K562 (cell line): ENCODE measurements around the gene CSK. TPM values are rescaled to one million over a fixed set of nuclear protein-coding genes. Genes with fewer than 3 reads are reported as not detected.

ENCODE experiments used
- EHMT2 ChIP-seq: fragments of 450-650 bp; IDR thresholded peaks from 2 replicates; pipeline ENCODE4 v1.6.1; 2018; ENCODE audit warnings: antibody characterized with exemption
- HNRNPH1 ChIP-seq: fragments of 200-400 bp; formaldehyde crosslinking; optimal IDR thresholded peaks from 2 replicates; pipeline ENCODE3; 2017; ENCODE audit warnings: low read depth, mild to moderate bottlenecking, low read length, moderate library complexity
- L3MBTL2 ChIP-seq: fragments of 450-650 bp; IDR thresholded peaks from 2 replicates; pipeline ENCODE4 v1.6.1; 2016; ENCODE audit warnings: mild to moderate bottlenecking, moderate library complexity
- MAX ChIP-seq: sonication (generic); formaldehyde crosslinking; IDR thresholded peaks from 2 replicates; pipeline ENCODE4 v1.9.0; 2022; ENCODE audit warnings: mild to moderate bottlenecking, missing genetic modification reagents
- MECOM ChIP-seq: fragments of 250-450 bp; sonication (Bioruptor Pico); IDR thresholded peaks from 2 replicates; pipeline ENCODE4 v1.8.0; 2022; ENCODE audit warnings: inconsistent platforms
- PTTG1 ChIP-seq: fragments of 450-650 bp; IDR thresholded peaks from 2 replicates; pipeline ENCODE4 v1.6.1; 2016; ENCODE audit warnings: low read depth, mild to moderate bottlenecking, missing genetic modification characterization, missing compliant biosample characterization
- SMC3 ChIP-seq: conservative IDR thresholded peaks from 2 replicates; pipeline ENCODE4 v1.6.1; 2011; ENCODE audit warnings: low read depth, low read length, improper control_type of control experiment; ENCODE audit not compliant: insufficient read depth
- STAG1 ChIP-seq: sonication (generic); formaldehyde crosslinking; IDR thresholded peaks from 2 replicates; pipeline ENCODE4 v1.5.0; 2020; ENCODE audit warnings: missing genetic modification reagents, borderline replicate concordance
- TFE3 ChIP-seq: fragments of 450-650 bp; formaldehyde crosslinking; IDR thresholded peaks from 2 replicates; pipeline ENCODE4 v1.4.0; 2020; ENCODE audit warnings: mild to moderate bottlenecking, mixed read lengths
- XRCC5 ChIP-seq: fragments of 200-400 bp; formaldehyde crosslinking; IDR thresholded peaks from 2 replicates; pipeline ENCODE4 v1.6.1; 2017; ENCODE audit warnings: low read depth, mild to moderate bottlenecking, low read length
- ZFPM2 ChIP-seq: fragments of 250-450 bp; sonication (Bioruptor Pico); IDR thresholded peaks from 2 replicates; pipeline ENCODE4 v1.5.1; 2022; ENCODE audit warnings: mild to moderate bottlenecking
- ZNF143 ChIP-seq: sonication (generic); formaldehyde crosslinking; IDR thresholded peaks from 2 replicates; pipeline ENCODE4 v1.9.0; 2022; ENCODE audit warnings: mild to moderate bottlenecking, missing genetic modification reagents
- ZNF3 ChIP-seq: fragments of 250-450 bp; sonication (Bioruptor Pico); IDR thresholded peaks from 2 replicates; pipeline ENCODE4 v1.5.0; 2021; ENCODE audit warnings: mild to moderate bottlenecking, moderate library complexity
- ZNF586 ChIP-seq: fragments of 450-650 bp; formaldehyde crosslinking; conservative IDR thresholded peaks from 2 replicates; pipeline ENCODE4 v1.4.0; 2020; ENCODE audit warnings: mild to moderate bottlenecking, moderate library complexity
- polyA plus RNA-seq, 8 experiments: library from polyadenylated mRNA; depleted of rRNA in 4 of 8; stranded (reverse) in 5 of 8; unstranded in 3 of 8; fragments of >200 nt; fragmentation: Nextera tagmentation in 2 of 8; fragmentation: Illumina TruSeq in 1 of 8; extraction: Ambion mirVana in 2 of 8; extraction: Trizol in 1 of 8; gene quantifications; 2 replicates each; pipeline versions ENCODE4 v1.2.1 to v1.2.3, GENCODE V29; 2011 to 2014; ENCODE audit warnings: inconsistent platforms in 1 of 8, missing spikeins in 1 of 8
- total RNA-seq, 7 experiments: library from RNA; depleted of rRNA in 6 of 7; stranded (reverse); fragments of >200 nt in 6 of 7; fragmentation: Illumina TruSeq in 2 of 7; extraction: Trizol in 2 of 7; gene quantifications; 2 replicates each; pipeline versions ENCODE4 v1.2.1 to v1.2.3, GENCODE V29; 2011 to 2021; ENCODE audit warnings: low replicate concordance in 1 of 7
- TF ChIP-seq, protein P1 (sequence below), 2 experiments: fragments of 450-650 bp; formaldehyde crosslinking in 1 of 2; IDR thresholded peaks; 2 replicates each; pipeline versions ENCODE4 v1.4.0 to v1.6.1; 2014 to 2020; ENCODE audit warnings: mild to moderate bottlenecking in 2 of 2, borderline replicate concordance in 1 of 2, low read depth in 1 of 2
- TF ChIP-seq, protein P2 (sequence below), 3 experiments: IDR thresholded peaks in 2 of 3; conservative IDR thresholded peaks in 1 of 3; 2 replicates each; pipeline ENCODE4 v1.5.1; 2011 to 2012; ENCODE audit warnings: low read length in 3 of 3, mild to moderate bottlenecking in 3 of 3, control low read depth in 2 of 3, improper control_type of control experiment in 1 of 3, inconsistent platforms in 1 of 3, low read depth in 1 of 3, mixed read lengths in 1 of 3, moderate library complexity in 1 of 3; ENCODE audit not compliant: insufficient read depth in 2 of 3

Gene CSK
- total and polyA plus RNA-seq, 9 of the 15 experiments (the other 6 are each of a cell fraction or from before 2014, with no cell fraction given), result 1.5 to 112 (median 22.5) TPM

GRCh38 chr15:74768771-74769342 lies 13.0 kb upstream of the CSK start (continued):
- TF ChIP-seq, protein P1, sequence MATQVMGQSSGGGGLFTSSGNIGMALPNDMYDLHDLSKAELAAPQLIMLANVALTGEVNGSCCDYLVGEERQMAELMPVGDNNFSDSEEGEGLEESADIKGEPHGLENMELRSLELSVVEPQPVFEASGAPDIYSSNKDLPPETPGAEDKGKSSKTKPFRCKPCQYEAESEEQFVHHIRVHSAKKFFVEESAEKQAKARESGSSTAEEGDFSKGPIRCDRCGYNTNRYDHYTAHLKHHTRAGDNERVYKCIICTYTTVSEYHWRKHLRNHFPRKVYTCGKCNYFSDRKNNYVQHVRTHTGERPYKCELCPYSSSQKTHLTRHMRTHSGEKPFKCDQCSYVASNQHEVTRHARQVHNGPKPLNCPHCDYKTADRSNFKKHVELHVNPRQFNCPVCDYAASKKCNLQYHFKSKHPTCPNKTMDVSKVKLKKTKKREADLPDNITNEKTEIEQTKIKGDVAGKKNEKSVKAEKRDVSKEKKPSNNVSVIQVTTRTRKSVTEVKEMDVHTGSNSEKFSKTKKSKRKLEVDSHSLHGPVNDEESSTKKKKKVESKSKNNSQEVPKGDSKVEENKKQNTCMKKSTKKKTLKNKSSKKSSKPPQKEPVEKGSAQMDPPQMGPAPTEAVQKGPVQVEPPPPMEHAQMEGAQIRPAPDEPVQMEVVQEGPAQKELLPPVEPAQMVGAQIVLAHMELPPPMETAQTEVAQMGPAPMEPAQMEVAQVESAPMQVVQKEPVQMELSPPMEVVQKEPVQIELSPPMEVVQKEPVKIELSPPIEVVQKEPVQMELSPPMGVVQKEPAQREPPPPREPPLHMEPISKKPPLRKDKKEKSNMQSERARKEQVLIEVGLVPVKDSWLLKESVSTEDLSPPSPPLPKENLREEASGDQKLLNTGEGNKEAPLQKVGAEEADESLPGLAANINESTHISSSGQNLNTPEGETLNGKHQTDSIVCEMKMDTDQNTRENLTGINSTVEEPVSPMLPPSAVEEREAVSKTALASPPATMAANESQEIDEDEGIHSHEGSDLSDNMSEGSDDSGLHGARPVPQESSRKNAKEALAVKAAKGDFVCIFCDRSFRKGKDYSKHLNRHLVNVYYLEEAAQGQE (IDR thresholded peaks at IDR 0.05; ENCODE audit: borderline replicate concordance), result peak; percentile 85
- TF ChIP-seq, protein P1 (CRISPR knock-in tag; IDR thresholded peaks at IDR 0.05; ENCODE audit: low read depth), result no peak
- TF ChIP-seq TFE3 (CRISPR knock-in tag), result no peak
- no peak for TF ChIP-seq ZNF3
- 0 out of 2 replicates have a peak, but pooled peaks have one; percentile 19 for TF ChIP-seq MAX (CRISPR knock-in tag)
- TF ChIP-seq, protein P2, sequence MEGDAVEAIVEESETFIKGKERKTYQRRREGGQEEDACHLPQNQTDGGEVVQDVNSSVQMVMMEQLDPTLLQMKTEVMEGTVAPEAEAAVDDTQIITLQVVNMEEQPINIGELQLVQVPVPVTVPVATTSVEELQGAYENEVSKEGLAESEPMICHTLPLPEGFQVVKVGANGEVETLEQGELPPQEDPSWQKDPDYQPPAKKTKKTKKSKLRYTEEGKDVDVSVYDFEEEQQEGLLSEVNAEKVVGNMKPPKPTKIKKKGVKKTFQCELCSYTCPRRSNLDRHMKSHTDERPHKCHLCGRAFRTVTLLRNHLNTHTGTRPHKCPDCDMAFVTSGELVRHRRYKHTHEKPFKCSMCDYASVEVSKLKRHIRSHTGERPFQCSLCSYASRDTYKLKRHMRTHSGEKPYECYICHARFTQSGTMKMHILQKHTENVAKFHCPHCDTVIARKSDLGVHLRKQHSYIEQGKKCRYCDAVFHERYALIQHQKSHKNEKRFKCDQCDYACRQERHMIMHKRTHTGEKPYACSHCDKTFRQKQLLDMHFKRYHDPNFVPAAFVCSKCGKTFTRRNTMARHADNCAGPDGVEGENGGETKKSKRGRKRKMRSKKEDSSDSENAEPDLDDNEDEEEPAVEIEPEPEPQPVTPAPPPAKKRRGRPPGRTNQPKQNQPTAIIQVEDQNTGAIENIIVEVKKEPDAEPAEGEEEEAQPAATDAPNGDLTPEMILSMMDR (IDR thresholded peaks at IDR 0.05 in 2 of 3, conservative IDR thresholded peaks at IDR 0.05 in 1 of 3; ENCODE audit: insufficient read depth in 2 of 3, low read depth in 1 of 3, low read length in 3 of 3), result peak; percentile 84 to 85 (median 84)
- TF ChIP-seq L3MBTL2, result 0 out of 2 replicates have a peak, but pooled peaks have one; percentile 21
- no peak for TF ChIP-seq EHMT2
- TF ChIP-seq PTTG1 (tag), result no peak
- TF ChIP-seq STAG1 (CRISPR knock-in tag), result peak; percentile 91
- TF ChIP-seq MECOM, result no peak
- TF ChIP-seq ZNF586, result no peak
- TF ChIP-seq XRCC5, result 0 out of 2 replicates have a peak, but pooled peaks have one; percentile 73
- TF ChIP-seq ZFPM2 (CRISPR knock-in tag), result no peak
- TF ChIP-seq HNRNPH1, result no peak
- peak; percentile 88 for TF ChIP-seq SMC3
- no peak for TF ChIP-seq ZNF143
